NB4 (cell line): ENCODE measurements around the gene GRM5.

Source experiments
- CTCF ChIP-seq: IDR thresholded peaks from one replicate; pipeline ENCODE4 v1.5.1; 2012; ENCODE audit warnings: low read depth, low read length
- MYC ChIP-seq: IDR thresholded peaks from 2 replicates; pipeline ENCODE4 v1.6.1; 2011; ENCODE audit warnings: low read depth, low read length
- POLR2A ChIP-seq: IDR thresholded peaks from 2 replicates; pipeline ENCODE4 v1.6.1; 2011; ENCODE audit warnings: mild to moderate bottlenecking; ENCODE audit not compliant: insufficient read length; ENCODE audit errors: extremely low read depth

- TF ChIP-seq POLR2A: no peak
- TF ChIP-seq CTCF: no peak
- no peak for TF ChIP-seq MYC
Observed at GRCh38 chr11:88801484-88802123, 264.2 kb downstream of the GRM5 start.
